Activated naive CD4-positive, alpha-beta T cell treated with anti-CD3 and anti-CD28 coated beads, Interleukin-2, amount 10 ng/mL, durations not matched to agents 7 days and 5 days (primary cell): Measurements from ENCODE around the gene DIPK1B.

Experiments
- CTCF ChIA-PET: fragments of 350-600 bp; sonication (Branson Sonifier 250); formaldehyde crosslinking; loops from one replicate; lab custom pipeline; 2021; ENCODE audit warnings: antibody characterized with exemption; lab: Charles Lee
- DNase-seq: peaks from one replicate; pipeline ENCODE4 v3.0.0-alpha.2; 2020
- H3K27ac Mint-ChIP-seq: one replicate; pipeline ENCODE4 v1.8.0; 2021; ENCODE audit warnings: mild to moderate bottlenecking, moderate library complexity, mixed read lengths
- H3K27me3 Mint-ChIP-seq: one replicate; pipeline ENCODE4 v1.8.0; 2021; ENCODE audit warnings: mild to moderate bottlenecking, mixed read lengths
- H3K36me3 Mint-ChIP-seq: one replicate; pipeline ENCODE4 v1.8.0; 2021; ENCODE audit warnings: mixed read lengths
- H3K4me1 Mint-ChIP-seq: one replicate; pipeline ENCODE4 v1.8.0; 2021; ENCODE audit warnings: mixed read lengths
- H3K4me3 Mint-ChIP-seq: one replicate; pipeline ENCODE4 v1.8.0; 2021; ENCODE audit warnings: mild to moderate bottlenecking, moderate library complexity, mixed read lengths
- H3K9me3 Mint-ChIP-seq: one replicate; pipeline ENCODE4 v1.8.0; 2021; ENCODE audit warnings: mixed read lengths

Gene DIPK1B

GRCh38 chr9:136729144-136729543 lies 16.8 kb downstream of the DIPK1B start:
- H3K27me3 Mint-ChIP-seq, result peaks cover 17% of the 10 kb centered on the region
- peak overlapping the region; percentile 63 for H3K4me3 Mint-ChIP-seq
- H3K36me3 Mint-ChIP-seq, result peaks cover 26% of the 10 kb centered on the region
- DNase-seq, result no peak
- H3K27ac Mint-ChIP-seq, result no peak overlapping the region
- CTCF ChIA-PET, result interaction anchor here (0.6 to 3.2 kb wide), 13 partner anchors 10 to 450 kb away, joined by 3 to 13 read pairs (median 4); partner anchors contain the start of genes LCN10, LCN6 and LCN8
- peaks cover 29% of the 10 kb centered on the region for H3K4me1 Mint-ChIP-seq
- no peaks in the 10 kb centered on the region for H3K9me3 Mint-ChIP-seq

GRCh38 chr9:136729926-136730325 lies 17.6 kb downstream of the DIPK1B start:
- Mint-ChIP-seq H3K27ac (peak overlapping the region; percentile 64), H3K4me1 (peaks cover 25% of the 10 kb centered on the region), H3K36me3 (peaks cover 19% of the 10 kb centered on the region), H3K9me3 (no peaks in the 10 kb centered on the region), H3K27me3 (peaks cover 17% of the 10 kb centered on the region), H3K4me3 (peak overlapping the region; percentile 63)
- no peak for DNase-seq
- CTCF ChIA-PET, result interaction anchor here (1.1 to 1.4 kb wide), 6 partner anchors 10 to 58 kb away, joined by 4 to 5 read pairs (median 4); partner anchors contain the start of genes LCN10 and LCN6

- no peak overlapping the region for H3K27ac Mint-ChIP-seq
- H3K4me1 Mint-ChIP-seq, result peaks cover 8% of the 10 kb centered on the region
- CTCF ChIA-PET, result no interaction called here
Observed at GRCh38 chr9:136732444-136733178, 20.2 kb downstream of the DIPK1B start.

GRCh38 chr9:136733611-136734010 lies 21.2 kb downstream of the DIPK1B start:
- Mint-ChIP-seq H3K4me3 (no peak overlapping the region), H3K27me3 (peaks cover 17% of the 10 kb centered on the region), H3K27ac (no peak overlapping the region), H3K9me3 (no peaks in the 10 kb centered on the region), H3K4me1 (peaks cover 8% of the 10 kb centered on the region), H3K36me3 (no peaks in the 10 kb centered on the region)
- DNase-seq, result no peak
- CTCF ChIA-PET, result no interaction called here

More at GRCh38 chr9:136732444-136733178, 20.2 kb downstream of the DIPK1B start:
- peaks cover 17% of the 10 kb centered on the region for H3K27me3 Mint-ChIP-seq
- no peak for DNase-seq
- H3K36me3 Mint-ChIP-seq, result no peaks in the 10 kb centered on the region
- H3K9me3 Mint-ChIP-seq, result no peaks in the 10 kb centered on the region
- H3K4me3 Mint-ChIP-seq, result no peak overlapping the region

- CTCF ChIA-PET, result no interaction called here
- DNase-seq, result no peak
- Mint-ChIP-seq H3K9me3 (no peaks in the 10 kb centered on the region), H3K27me3 (peaks cover 31% of the 10 kb centered on the region), H3K4me3 (no peak overlapping the region), H3K36me3 (no peaks in the 10 kb centered on the region), H3K27ac (no peak overlapping the region), H3K4me1 (peaks cover 2% of the 10 kb centered on the region)
Observed at GRCh38 chr9:136734837-136735496, 22.6 kb downstream of the DIPK1B start.

- H3K4me3 Mint-ChIP-seq, result no peak overlapping the region
- H3K27ac Mint-ChIP-seq, result no peak overlapping the region
- CTCF ChIA-PET, result no interaction called here
- H3K9me3 Mint-ChIP-seq, result no peaks in the 10 kb centered on the region
- peaks cover 2% of the 10 kb centered on the region for H3K4me1 Mint-ChIP-seq
- DNase-seq, result no peak
- peaks cover 40% of the 10 kb centered on the region for H3K27me3 Mint-ChIP-seq
- no peaks in the 10 kb centered on the region for H3K36me3 Mint-ChIP-seq
Observed at GRCh38 chr9:136735812-136736480, 23.6 kb downstream of the DIPK1B start.

- H3K27me3 Mint-ChIP-seq, result peaks cover 58% of the 10 kb centered on the region
- no peaks in the 10 kb centered on the region for H3K36me3 Mint-ChIP-seq
- CTCF ChIA-PET, result no interaction called here
- no peak overlapping the region for H3K4me3 Mint-ChIP-seq
- H3K4me1 Mint-ChIP-seq, result peaks cover 6% of the 10 kb centered on the region
- H3K27ac Mint-ChIP-seq, result no peak overlapping the region
- H3K9me3 Mint-ChIP-seq, result no peaks in the 10 kb centered on the region
- no peak for DNase-seq
Observed at GRCh38 chr9:136738960-136739359, 26.6 kb downstream of the DIPK1B start.

- DNase-seq, result no peak
- Mint-ChIP-seq H3K27ac (no peak overlapping the region), H3K36me3 (no peaks in the 10 kb centered on the region), H3K4me3 (no peak overlapping the region), H3K4me1 (peaks cover 6% of the 10 kb centered on the region), H3K9me3 (no peaks in the 10 kb centered on the region), H3K27me3 (peaks cover 61% of the 10 kb centered on the region)
- CTCF ChIA-PET, result interaction anchor here (1.4 kb wide), 1 partner anchor 10 kb away, joined by 4 read pairs; no protein-coding TSS in a partner anchor
Observed at GRCh38 chr9:136739509-136739908, 27.1 kb downstream of the DIPK1B start.

- CTCF ChIA-PET, result interaction anchor here (1.4 kb wide), 1 partner anchor 11 kb away, joined by 4 read pairs; no protein-coding TSS in a partner anchor
- H3K27ac Mint-ChIP-seq, result no peak overlapping the region
- H3K36me3 Mint-ChIP-seq, result no peaks in the 10 kb centered on the region
Observed at GRCh38 chr9:136740069-136740468, 27.7 kb downstream of the DIPK1B start.

GRCh38 chr9:136740491-136740890 lies 28.1 kb downstream of the DIPK1B start:
- Mint-ChIP-seq H3K27ac (no peak overlapping the region), H3K4me1 (peaks cover 6% of the 10 kb centered on the region), H3K36me3 (no peaks in the 10 kb centered on the region), H3K27me3 (peaks cover 63% of the 10 kb centered on the region), H3K9me3 (no peaks in the 10 kb centered on the region), H3K4me3 (no peak overlapping the region)
- CTCF ChIA-PET, result interaction anchor here (1.4 kb wide), 1 partner anchor 11 kb away, joined by 4 read pairs; no protein-coding TSS in a partner anchor
- no peak for DNase-seq

More at GRCh38 chr9:136740069-136740468, 27.7 kb downstream of the DIPK1B start:
- Mint-ChIP-seq H3K4me1 (peaks cover 6% of the 10 kb centered on the region), H3K27me3 (peaks cover 61% of the 10 kb centered on the region), H3K4me3 (no peak overlapping the region), H3K9me3 (no peaks in the 10 kb centered on the region)
- no peak for DNase-seq

- Mint-ChIP-seq H3K27me3 (peaks cover 68% of the 10 kb centered on the region), H3K4me3 (no peak overlapping the region), H3K9me3 (no peaks in the 10 kb centered on the region), H3K27ac (no peak overlapping the region), H3K36me3 (no peaks in the 10 kb centered on the region), H3K4me1 (peaks cover 6% of the 10 kb centered on the region)
- CTCF ChIA-PET, result interaction anchor here (1.4 to 1.5 kb wide), 2 partner anchors 12 to 14 kb away, joined by 3 to 5 read pairs; no protein-coding TSS in a partner anchor
- DNase-seq, result no peak
Observed at GRCh38 chr9:136740971-136741882, 28.9 kb downstream of the DIPK1B start.

- Mint-ChIP-seq H3K36me3 (no peaks in the 10 kb centered on the region), H3K9me3 (no peaks in the 10 kb centered on the region), H3K27ac (no peak overlapping the region), H3K27me3 (peaks cover 67% of the 10 kb centered on the region), H3K4me1 (peaks cover 6% of the 10 kb centered on the region), H3K4me3 (no peak overlapping the region)
- CTCF ChIA-PET, result interaction anchor here (1.4 to 1.5 kb wide), 2 partner anchors 12 to 15 kb away, joined by 3 to 5 read pairs; no protein-coding TSS in a partner anchor
- peak; percentile 42 for DNase-seq
Observed at GRCh38 chr9:136741883-136742571, 29.7 kb downstream of the DIPK1B start.
